Common myeloid progenitor, CD34-positive (primary cell): ENCODE measurements around the gene LDB2.

Experiments used
- CTCF ChIA-PET: fragments of 350-600 bp; sonication (Branson Sonifier 250); formaldehyde crosslinking; loops from one replicate; lab custom pipeline; 2021; ENCODE audit warnings: antibody characterized with exemption; lab: Charles Lee
- POLR2A ChIA-PET: fragments of 350-600 bp; sonication (Branson Sonifier 250); formaldehyde crosslinking; loops from one replicate; lab custom pipeline; 2021; ENCODE audit warnings: antibody characterized with exemption; lab: Charles Lee
- DNase-seq, 3 donors: peaks; one replicate each; pipeline versions ENCODE4 v3.0.0 to v3.0.0-alpha.2; 2013
- H3K27ac ChIP-seq, 2 experiments: 1 replicate in 1 of 2; 2 replicates in 1 of 2; pipeline ENCODE4 v1.7.0; 2013; ENCODE audit warnings: inconsistent platforms in 2 of 2, low read length in 2 of 2, mild to moderate bottlenecking in 2 of 2, low read depth in 1 of 2, moderate library complexity in 1 of 2; ENCODE audit not compliant: severe bottlenecking in 2 of 2, insufficient read depth in 1 of 2, poor library complexity in 1 of 2
- H3K27me3 ChIP-seq, 5 experiments: replicated peaks in 2 of 5; 1 replicate in 3 of 5; 2 replicates in 2 of 5; pipeline versions ENCODE4 v1.6.1 to v1.7.0; 2013; ENCODE audit warnings: low read length in 4 of 5, mild to moderate bottlenecking in 2 of 5, moderate library complexity in 2 of 5, inconsistent platforms in 1 of 5; ENCODE audit not compliant: insufficient read depth in 5 of 5, control insufficient read depth in 4 of 5
- H3K36me3 ChIP-seq, 4 experiments: 1 replicate in 2 of 4; 2 replicates in 2 of 4; pipeline versions ENCODE4 v1.6.1 to v1.7.0; 2013; ENCODE audit warnings: low read length in 3 of 4, control low read depth in 1 of 4, mild to moderate bottlenecking in 1 of 4; ENCODE audit not compliant: control insufficient read depth in 4 of 4, insufficient read depth in 4 of 4
- H3K4me1 ChIP-seq, 4 experiments: 1 replicate in 3 of 4; 2 replicates in 1 of 4; pipeline versions ENCODE4 v1.6.1 to v1.7.1; 2013; ENCODE audit warnings: low read length in 3 of 4, mild to moderate bottlenecking in 3 of 4, control low read depth in 1 of 4, inconsistent platforms in 1 of 4, moderate library complexity in 1 of 4; ENCODE audit not compliant: control insufficient read depth in 4 of 4, insufficient read depth in 4 of 4; ENCODE audit errors: control extremely low read depth in 1 of 4
- H3K4me3 ChIP-seq, 7 experiments: 1 replicate in 4 of 7; 2 replicates in 3 of 7; pipeline versions ENCODE4 v1.5.1 to v1.7.0; 2013; ENCODE audit warnings: mild to moderate bottlenecking in 7 of 7, low read length in 6 of 7, moderate library complexity in 6 of 7, inconsistent platforms in 2 of 7, low read depth in 2 of 7, control low read depth in 1 of 7; ENCODE audit not compliant: insufficient read depth in 4 of 7, control insufficient read depth in 1 of 7; ENCODE audit errors: extremely low read depth in 1 of 7
- H3K9me3 ChIP-seq, 5 experiments: 1 replicate in 4 of 5; 2 replicates in 1 of 5; pipeline versions ENCODE4 v1.6.1 to v1.7.1; 2013; ENCODE audit warnings: low read length in 4 of 5, mild to moderate bottlenecking in 2 of 5, inconsistent platforms in 1 of 5, low read depth in 1 of 5, moderate library complexity in 1 of 5; ENCODE audit not compliant: control insufficient read depth in 4 of 5, insufficient read depth in 2 of 5; ENCODE audit errors: control extremely low read depth in 1 of 5
- WGBS: methylation state at CpG from one replicate; pipeline ENCODE4 v1.1.5; 2013; ENCODE audit not compliant: insufficient coverage; 5-methylcytosine and 5-hydroxymethylcytosine counted together

Gene LDB2

GRCh38 chr4:16661813-16662212 lies 236.6 kb downstream of the LDB2 start:
- CTCF ChIA-PET = no interaction called here
- H3K36me3 ChIP-seq = no peaks in the 10 kb centered on the region
- H3K9me3 ChIP-seq = peaks cover 0 to 4% (median 0%) of the 10 kb centered on the region in 5 experiments
- H3K4me3 ChIP-seq = no peak overlapping the region
- no peaks in the 10 kb centered on the region for H3K27me3 ChIP-seq
- POLR2A ChIA-PET = no interaction called here
- no peak for DNase-seq
- WGBS = 100% methylated on average over 2 of the region's 2 CpGs
- no peak overlapping the region for H3K27ac ChIP-seq
- H3K4me1 ChIP-seq = no peaks in the 10 kb centered on the region

GRCh38 chr4:16660656-16661055 lies 237.8 kb downstream of the LDB2 start:
- ChIA-PET CTCF (no interaction called here), POLR2A (no interaction called here)
- Histone ChIP-seq H3K27me3 (no peaks in the 10 kb centered on the region), H3K27ac (no peak overlapping the region), H3K9me3 (peaks cover 0 to 4% (median 0%) of the 10 kb centered on the region in 5 experiments), H3K4me1 (no peaks in the 10 kb centered on the region), H3K4me3 (no peak overlapping the region), H3K36me3 (no peaks in the 10 kb centered on the region)
- WGBS = no CpG with 5 or more reads among the region's 2 CpGs
- DNase-seq = no peak

DNA sequence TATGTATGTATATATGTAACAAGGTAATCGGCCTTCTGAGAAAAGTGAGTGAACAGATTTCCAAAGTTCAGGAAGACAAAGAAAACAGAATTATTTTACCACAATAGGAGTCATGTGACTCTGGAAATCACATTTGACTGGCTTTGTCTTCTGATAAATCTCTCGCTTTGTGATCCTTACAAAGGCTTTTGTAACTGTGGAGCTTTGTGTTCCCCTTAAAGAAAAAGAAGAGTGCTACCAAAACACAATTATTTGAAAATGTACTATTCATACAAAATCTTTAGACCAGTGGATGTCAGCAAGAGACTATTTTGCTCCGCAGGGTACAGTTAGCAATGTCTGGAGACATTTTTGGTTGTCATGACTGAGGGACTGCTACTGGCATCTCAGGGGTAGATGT lies 238.8 kb downstream of the LDB2 start:
- 100% methylated on average over 2 of the region's 3 CpGs for WGBS
- Histone ChIP-seq H3K36me3 (no peaks in the 10 kb centered on the region), H3K4me1 (no peaks in the 10 kb centered on the region), H3K27me3 (no peaks in the 10 kb centered on the region), H3K27ac (no peak overlapping the region), H3K4me3 (no peak overlapping the region), H3K9me3 (peaks cover 0 to 4% (median 0%) of the 10 kb centered on the region in 5 experiments)
- ChIA-PET CTCF (no interaction called here), POLR2A (no interaction called here)
- DNase-seq = no peak

DNA sequence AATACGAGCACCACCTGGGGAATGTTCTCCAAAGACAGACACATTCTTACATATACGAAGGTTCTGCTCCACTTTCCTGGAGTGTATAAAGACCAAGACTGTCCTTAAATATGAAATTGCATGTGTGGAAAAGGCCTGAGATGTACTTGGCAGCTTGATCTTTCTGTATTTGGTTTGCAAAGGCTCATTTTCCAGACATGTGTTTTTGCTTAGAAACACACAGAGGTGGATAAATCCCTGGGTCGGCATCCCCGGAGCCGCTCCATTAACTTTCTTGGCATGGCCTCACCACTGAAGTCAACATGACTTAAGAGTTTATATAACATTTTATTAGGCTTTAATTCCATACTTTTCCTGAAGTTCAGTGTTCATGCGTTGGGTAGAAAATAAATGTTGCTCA lies 239.4 kb downstream of the LDB2 start:
- no peak overlapping the region for H3K4me3 ChIP-seq
- no peaks in the 10 kb centered on the region for H3K27me3 ChIP-seq
- peaks cover 0 to 4% (median 0%) of the 10 kb centered on the region in 5 experiments for H3K9me3 ChIP-seq
- no peaks in the 10 kb centered on the region for H3K4me1 ChIP-seq
- CTCF ChIA-PET = no interaction called here
- WGBS = no CpG with 5 or more reads among the region's 6 CpGs
- POLR2A ChIA-PET = no interaction called here
- H3K36me3 ChIP-seq = no peaks in the 10 kb centered on the region
- no peak overlapping the region for H3K27ac ChIP-seq
- DNase-seq = no peak

GRCh38 chr4:16658183-16658582 lies 240.3 kb downstream of the LDB2 start:
- no peaks in the 10 kb centered on the region for H3K27me3 ChIP-seq
- DNase-seq = no peak
- CTCF ChIA-PET = no interaction called here
- 90% methylated on average over 2 of the region's 2 CpGs for WGBS
- POLR2A ChIA-PET = no interaction called here
- H3K4me3 ChIP-seq = no peak overlapping the region
- H3K27ac ChIP-seq = no peak overlapping the region
- H3K4me1 ChIP-seq = no peaks in the 10 kb centered on the region
- peaks cover 0 to under 1% (median 0%) of the 10 kb centered on the region in 5 experiments for H3K9me3 ChIP-seq
- H3K36me3 ChIP-seq = no peaks in the 10 kb centered on the region

DNA sequence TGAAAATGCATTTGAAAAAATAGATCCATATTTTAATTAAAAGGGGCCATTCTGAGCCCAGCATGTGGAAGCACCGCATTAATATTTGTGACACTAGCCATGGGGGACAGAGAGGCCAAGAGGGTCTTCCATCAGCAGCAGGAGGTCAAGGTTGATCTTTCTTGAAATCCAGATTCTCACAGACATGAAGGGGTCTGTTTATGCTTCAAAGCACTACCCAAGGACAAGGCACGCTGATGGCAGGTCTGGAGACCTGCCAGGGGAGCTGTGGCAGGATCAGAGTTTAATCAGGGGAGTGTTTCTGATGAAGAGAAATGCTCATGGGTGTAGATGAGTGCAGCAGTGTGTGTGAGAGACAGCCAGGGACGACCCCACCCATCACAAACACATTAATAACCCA lies 243.3 kb downstream of the LDB2 start:
- H3K27me3 ChIP-seq = no peaks in the 10 kb centered on the region
- DNase-seq = no peak
- H3K27ac ChIP-seq = no peak overlapping the region
- WGBS = 100% methylated on average over 2 of the region's 3 CpGs
- no peaks in the 10 kb centered on the region for H3K36me3 ChIP-seq
- H3K4me3 ChIP-seq = no peak overlapping the region
- no peaks in the 10 kb centered on the region for H3K4me1 ChIP-seq
- no peaks in the 10 kb centered on the region for H3K9me3 ChIP-seq
- ChIA-PET POLR2A (no interaction called here), CTCF (no interaction called here)

DNA sequence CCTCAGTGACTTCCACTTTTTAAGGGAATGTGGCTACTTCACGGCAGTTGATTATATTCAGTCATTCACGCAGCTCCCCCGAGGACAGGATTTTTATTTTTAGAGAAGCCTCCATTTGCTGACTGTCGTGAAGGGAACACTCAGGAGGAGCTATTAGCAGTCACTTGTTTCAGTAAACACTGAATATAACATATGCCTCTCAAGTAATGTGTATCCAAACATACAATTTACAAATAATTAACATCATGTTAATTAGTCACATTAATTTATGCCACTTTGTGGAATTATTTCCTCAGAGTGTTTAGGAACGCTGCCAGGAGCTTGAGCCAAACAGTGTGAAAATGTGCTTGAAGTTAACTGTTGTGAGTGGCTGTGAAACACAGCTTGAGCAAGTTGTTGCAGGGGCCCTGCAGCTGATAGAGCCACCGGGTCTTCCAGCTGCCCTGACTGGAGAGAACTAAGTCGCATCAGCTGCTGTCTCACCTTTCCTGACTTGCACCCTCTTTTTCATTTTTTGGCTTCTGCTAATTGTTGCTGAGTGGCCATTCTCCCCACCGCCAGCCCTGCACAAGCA lies 245.6 kb downstream of the LDB2 start:
- 97% methylated on average over 8 of the region's 8 CpGs for WGBS
- CTCF ChIA-PET = no interaction called here

More for the DNA sequence above, 245.6 kb downstream of the LDB2 start:
- Histone ChIP-seq H3K4me1 (no peaks in the 10 kb centered on the region), H3K9me3 (no peaks in the 10 kb centered on the region), H3K27ac (no peak overlapping the region), H3K27me3 (no peaks in the 10 kb centered on the region), H3K4me3 (no peak overlapping the region), H3K36me3 (no peaks in the 10 kb centered on the region)
- no peak for DNase-seq
- POLR2A ChIA-PET = no interaction called here
